HCT116 (cell line): ENCODE measurements around the gene OR4E1.
"Not testable (repeated sequence)": the region's sequence is repeated elsewhere in the genome, so short reads cannot be mapped to it uniquely, and the experiment has no call there.

Source experiments
- EZH2 ChIP-seq: fragments of 200-600 bp; sonication (generic); IDR thresholded peaks from 2 replicates; pipeline ENCODE4 v1.6.1; 2017; ENCODE audit warnings: antibody characterized with exemption, mixed run types
- EZH2phosphoT487 ChIP-seq: fragments of 200-600 bp; IDR thresholded peaks from 2 replicates; pipeline ENCODE4 v1.6.1; 2018; ENCODE audit warnings: antibody characterized with exemption, borderline replicate concordance
- TF ChIP-seq, protein P1 (sequence below), 3 experiments: fragments of 200-600 bp in 1 of 3; sonication (generic) in 1 of 3; IDR thresholded peaks in 2 of 3; conservative IDR thresholded peaks in 1 of 3; 2 replicates each; pipeline ENCODE4 v1.5.1; 2012 to 2017; ENCODE audit warnings: low read depth in 2 of 3, low read length in 2 of 3, antibody characterized with exemption in 1 of 3, borderline replicate concordance in 1 of 3, control low read depth in 1 of 3, mild to moderate bottlenecking in 1 of 3, mixed read lengths in 1 of 3, mixed run types in 1 of 3, moderate library complexity in 1 of 3; ENCODE audit not compliant: insufficient read depth in 1 of 3
- TF ChIP-seq, protein P2 (sequence below): IDR thresholded peaks from 2 replicates; pipeline ENCODE4 v1.6.1; 2011; ENCODE audit warnings: mild to moderate bottlenecking, low read length, moderate library complexity; ENCODE audit not compliant: insufficient replicate concordance; ENCODE audit errors: extremely low read depth

DNA sequence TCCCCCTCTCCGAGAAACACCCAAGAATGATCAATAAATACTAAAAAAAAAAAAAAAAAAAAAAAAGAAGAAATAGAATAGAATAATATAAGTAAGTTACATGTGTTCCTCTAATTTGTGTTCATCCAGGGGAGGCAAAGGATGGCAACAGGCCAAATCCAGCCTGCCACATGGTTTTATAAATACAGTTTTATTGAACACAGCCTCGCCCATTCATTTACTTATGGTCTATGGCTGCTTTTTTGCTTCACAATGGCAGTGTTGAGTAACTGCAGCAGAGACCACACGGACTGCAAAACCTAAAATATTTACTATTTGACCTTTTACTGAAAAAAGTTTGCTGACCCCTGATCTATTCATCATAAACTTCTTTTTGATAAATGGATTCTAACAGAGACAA lies 24.9 kb upstream of the OR4E1 start:
- not testable (repeated sequence) for TF ChIP-seq EZH2phosphoT487, EZH2
- TF ChIP-seq, protein P1, sequence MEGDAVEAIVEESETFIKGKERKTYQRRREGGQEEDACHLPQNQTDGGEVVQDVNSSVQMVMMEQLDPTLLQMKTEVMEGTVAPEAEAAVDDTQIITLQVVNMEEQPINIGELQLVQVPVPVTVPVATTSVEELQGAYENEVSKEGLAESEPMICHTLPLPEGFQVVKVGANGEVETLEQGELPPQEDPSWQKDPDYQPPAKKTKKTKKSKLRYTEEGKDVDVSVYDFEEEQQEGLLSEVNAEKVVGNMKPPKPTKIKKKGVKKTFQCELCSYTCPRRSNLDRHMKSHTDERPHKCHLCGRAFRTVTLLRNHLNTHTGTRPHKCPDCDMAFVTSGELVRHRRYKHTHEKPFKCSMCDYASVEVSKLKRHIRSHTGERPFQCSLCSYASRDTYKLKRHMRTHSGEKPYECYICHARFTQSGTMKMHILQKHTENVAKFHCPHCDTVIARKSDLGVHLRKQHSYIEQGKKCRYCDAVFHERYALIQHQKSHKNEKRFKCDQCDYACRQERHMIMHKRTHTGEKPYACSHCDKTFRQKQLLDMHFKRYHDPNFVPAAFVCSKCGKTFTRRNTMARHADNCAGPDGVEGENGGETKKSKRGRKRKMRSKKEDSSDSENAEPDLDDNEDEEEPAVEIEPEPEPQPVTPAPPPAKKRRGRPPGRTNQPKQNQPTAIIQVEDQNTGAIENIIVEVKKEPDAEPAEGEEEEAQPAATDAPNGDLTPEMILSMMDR (IDR thresholded peaks at IDR 0.05 in 2 of 3, conservative IDR thresholded peaks at IDR 0.05 in 1 of 3; ENCODE audit: borderline replicate concordance in 1 of 3, insufficient read depth in 1 of 3, low read depth in 2 of 3, low read length in 2 of 3): not testable (repeated sequence)
- TF ChIP-seq, protein P2, sequence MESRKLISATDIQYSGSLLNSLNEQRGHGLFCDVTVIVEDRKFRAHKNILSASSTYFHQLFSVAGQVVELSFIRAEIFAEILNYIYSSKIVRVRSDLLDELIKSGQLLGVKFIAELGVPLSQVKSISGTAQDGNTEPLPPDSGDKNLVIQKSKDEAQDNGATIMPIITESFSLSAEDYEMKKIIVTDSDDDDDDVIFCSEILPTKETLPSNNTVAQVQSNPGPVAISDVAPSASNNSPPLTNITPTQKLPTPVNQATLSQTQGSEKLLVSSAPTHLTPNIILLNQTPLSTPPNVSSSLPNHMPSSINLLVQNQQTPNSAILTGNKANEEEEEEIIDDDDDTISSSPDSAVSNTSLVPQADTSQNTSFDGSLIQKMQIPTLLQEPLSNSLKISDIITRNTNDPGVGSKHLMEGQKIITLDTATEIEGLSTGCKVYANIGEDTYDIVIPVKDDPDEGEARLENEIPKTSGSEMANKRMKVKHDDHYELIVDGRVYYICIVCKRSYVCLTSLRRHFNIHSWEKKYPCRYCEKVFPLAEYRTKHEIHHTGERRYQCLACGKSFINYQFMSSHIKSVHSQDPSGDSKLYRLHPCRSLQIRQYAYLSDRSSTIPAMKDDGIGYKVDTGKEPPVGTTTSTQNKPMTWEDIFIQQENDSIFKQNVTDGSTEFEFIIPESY: not testable (repeated sequence)
